Activated CD4-positive, alpha-beta T cell treated with anti-CD3 and anti-CD28 coated beads, Interleukin-2, amount 50 U/mL, for 1 hour (primary cell): ENCODE measurements around the gene HIVEP1.

ENCODE experiments used
- DNase-seq: peaks from one replicate; pipeline ENCODE4 v3.0.0-alpha.2; 2020

The HIVEP1 gene

GRCh38 chr6:12051861-12052368, 39.8 kb downstream of the HIVEP1 start:
- peak; percentile 36 for DNase-seq

GRCh38 chr6:12058172-12058961, 46.3 kb downstream of the HIVEP1 start:
- no peak for DNase-seq

- peak; percentile 76 for DNase-seq
Observed at GRCh38 chr6:12060780-12061609, 48.9 kb downstream of the HIVEP1 start.

GRCh38 chr6:12062605-12063004, 50.5 kb downstream of the HIVEP1 start:
- DNase-seq: no peak

- DNase-seq: no peak
Observed at GRCh38 chr6:12064131-12064530, 52.0 kb downstream of the HIVEP1 start.

GRCh38 chr6:12064538-12065071, 52.5 kb downstream of the HIVEP1 start:
- DNase-seq: no peak

GRCh38 chr6:12065321-12066140, 53.4 kb downstream of the HIVEP1 start:
- DNase-seq: no peak

GRCh38 chr6:12066297-12066696, 54.2 kb downstream of the HIVEP1 start:
- no peak for DNase-seq

- no peak for DNase-seq
Observed at GRCh38 chr6:12068899-12069557, 56.9 kb downstream of the HIVEP1 start.

- DNase-seq: no peak
Observed at GRCh38 chr6:12069891-12070529, 57.9 kb downstream of the HIVEP1 start.

GRCh38 chr6:12071064-12071615, 59.0 kb downstream of the HIVEP1 start:
- DNase-seq: no peak

- DNase-seq: no peak
Observed at GRCh38 chr6:12075067-12075563, 63.0 kb downstream of the HIVEP1 start.

- DNase-seq: no peak
Observed at GRCh38 chr6:12077021-12077710, 65.1 kb downstream of the HIVEP1 start.

- no peak for DNase-seq
Observed at GRCh38 chr6:12078014-12078413, 65.9 kb downstream of the HIVEP1 start.

GRCh38 chr6:12081771-12082170, 69.7 kb downstream of the HIVEP1 start:
- DNase-seq: no peak

- DNase-seq: no peak
Observed at GRCh38 chr6:12082368-12082767, 70.3 kb downstream of the HIVEP1 start.

GRCh38 chr6:12083302-12083701, 71.2 kb downstream of the HIVEP1 start:
- DNase-seq: no peak

- DNase-seq: no peak
Observed at GRCh38 chr6:12083763-12084162, 71.7 kb downstream of the HIVEP1 start.

GRCh38 chr6:12084681-12085080, 72.6 kb downstream of the HIVEP1 start:
- DNase-seq: no peak

GRCh38 chr6:12088531-12088930, 76.4 kb downstream of the HIVEP1 start:
- no peak for DNase-seq
